Measurements from ENCODE around the gene TBCK. TPM values are rescaled to one million over a fixed set of nuclear protein-coding genes. Genes with fewer than 3 reads are reported as not detected.

Gene TBCK
- total RNA-seq, 1 donor from 2014 or later: 77.8 TPM

GRCh38 chr4:106039796-106040195, 276.2 kb downstream of the TBCK start:
- no peaks in the 10 kb centered on the region for H3K9me3 Mint-ChIP-seq (ENCODE audit: low read depth)
- no peaks in the 10 kb centered on the region for H3K36me3 Mint-ChIP-seq (ENCODE audit: insufficient read depth)
- no peak overlapping the region for H3K4me3 Mint-ChIP-seq (ENCODE audit: low read depth)
- peaks cover 14% of the 10 kb centered on the region for H3K4me1 Mint-ChIP-seq (ENCODE audit: low read depth)
- no peaks in the 10 kb centered on the region for H3K27me3 Mint-ChIP-seq
- DNase-seq (ENCODE audit: low spot score, unreplicated experiment): no peak
- TF ChIP-seq, protein P1, sequence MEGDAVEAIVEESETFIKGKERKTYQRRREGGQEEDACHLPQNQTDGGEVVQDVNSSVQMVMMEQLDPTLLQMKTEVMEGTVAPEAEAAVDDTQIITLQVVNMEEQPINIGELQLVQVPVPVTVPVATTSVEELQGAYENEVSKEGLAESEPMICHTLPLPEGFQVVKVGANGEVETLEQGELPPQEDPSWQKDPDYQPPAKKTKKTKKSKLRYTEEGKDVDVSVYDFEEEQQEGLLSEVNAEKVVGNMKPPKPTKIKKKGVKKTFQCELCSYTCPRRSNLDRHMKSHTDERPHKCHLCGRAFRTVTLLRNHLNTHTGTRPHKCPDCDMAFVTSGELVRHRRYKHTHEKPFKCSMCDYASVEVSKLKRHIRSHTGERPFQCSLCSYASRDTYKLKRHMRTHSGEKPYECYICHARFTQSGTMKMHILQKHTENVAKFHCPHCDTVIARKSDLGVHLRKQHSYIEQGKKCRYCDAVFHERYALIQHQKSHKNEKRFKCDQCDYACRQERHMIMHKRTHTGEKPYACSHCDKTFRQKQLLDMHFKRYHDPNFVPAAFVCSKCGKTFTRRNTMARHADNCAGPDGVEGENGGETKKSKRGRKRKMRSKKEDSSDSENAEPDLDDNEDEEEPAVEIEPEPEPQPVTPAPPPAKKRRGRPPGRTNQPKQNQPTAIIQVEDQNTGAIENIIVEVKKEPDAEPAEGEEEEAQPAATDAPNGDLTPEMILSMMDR (IDR thresholded peaks at IDR 0.05; ENCODE audit: unreplicated experiment): no peak
- no peak overlapping the region for H3K27ac Mint-ChIP-seq

GRCh38 chr4:106038908-106039307, 277.1 kb downstream of the TBCK start:
- H3K4me1 Mint-ChIP-seq (ENCODE audit: low read depth): peaks cover 14% of the 10 kb centered on the region
- TF ChIP-seq, protein P1 (IDR thresholded peaks at IDR 0.05; ENCODE audit: unreplicated experiment): no peak

GRCh38 chr4:106038012-106038411, 278.0 kb downstream of the TBCK start:
- no peaks in the 10 kb centered on the region for H3K36me3 Mint-ChIP-seq (ENCODE audit: insufficient read depth)
- H3K4me1 Mint-ChIP-seq (ENCODE audit: low read depth): peaks cover 14% of the 10 kb centered on the region
- H3K9me3 Mint-ChIP-seq (ENCODE audit: low read depth): no peaks in the 10 kb centered on the region
- H3K27ac Mint-ChIP-seq: peak overlapping the region; percentile 59
- DNase-seq (ENCODE audit: low spot score, unreplicated experiment): no peak
- H3K27me3 Mint-ChIP-seq: no peaks in the 10 kb centered on the region
- TF ChIP-seq, protein P1 (IDR thresholded peaks at IDR 0.05; ENCODE audit: unreplicated experiment): no peak
- H3K4me3 Mint-ChIP-seq (ENCODE audit: low read depth): no peak overlapping the region

More at GRCh38 chr4:106038908-106039307, 277.1 kb downstream of the TBCK start:
- H3K4me3 Mint-ChIP-seq (ENCODE audit: low read depth): no peak overlapping the region
- H3K27me3 Mint-ChIP-seq: no peaks in the 10 kb centered on the region
- no peak overlapping the region for H3K27ac Mint-ChIP-seq
- DNase-seq (ENCODE audit: low spot score, unreplicated experiment): no peak
- H3K9me3 Mint-ChIP-seq (ENCODE audit: low read depth): no peaks in the 10 kb centered on the region
- no peaks in the 10 kb centered on the region for H3K36me3 Mint-ChIP-seq (ENCODE audit: insufficient read depth)

DNA sequence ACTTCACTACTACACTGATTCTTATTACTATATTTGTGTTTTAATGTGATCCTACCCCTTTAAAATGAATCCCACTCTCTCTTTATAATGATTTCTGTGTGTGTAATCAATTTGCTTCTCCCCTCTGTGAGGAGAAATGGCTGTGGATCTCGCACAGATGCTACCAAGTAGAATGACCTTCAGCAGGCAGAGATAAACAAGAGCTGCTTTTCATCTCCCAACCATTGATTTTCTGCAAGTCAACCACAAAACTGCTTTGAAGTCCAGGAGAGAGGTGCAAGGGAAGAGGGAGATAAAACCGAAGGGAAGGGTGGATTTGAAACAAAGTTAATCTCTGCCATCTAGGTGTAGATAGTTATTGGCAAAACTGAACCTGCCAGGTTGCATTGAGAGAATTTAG, 279.2 kb downstream of the TBCK start:
- no peak overlapping the region for H3K4me3 Mint-ChIP-seq (ENCODE audit: low read depth)
- peaks cover 2% of the 10 kb centered on the region for H3K9me3 Mint-ChIP-seq (ENCODE audit: low read depth)
- H3K27ac Mint-ChIP-seq: no peak overlapping the region
- TF ChIP-seq, protein P1 (IDR thresholded peaks at IDR 0.05; ENCODE audit: unreplicated experiment): no peak
- no peak for DNase-seq (ENCODE audit: low spot score, unreplicated experiment)
- H3K27me3 Mint-ChIP-seq: no peaks in the 10 kb centered on the region
- peaks cover 14% of the 10 kb centered on the region for H3K4me1 Mint-ChIP-seq (ENCODE audit: low read depth)
- no peaks in the 10 kb centered on the region for H3K36me3 Mint-ChIP-seq (ENCODE audit: insufficient read depth)

DNA sequence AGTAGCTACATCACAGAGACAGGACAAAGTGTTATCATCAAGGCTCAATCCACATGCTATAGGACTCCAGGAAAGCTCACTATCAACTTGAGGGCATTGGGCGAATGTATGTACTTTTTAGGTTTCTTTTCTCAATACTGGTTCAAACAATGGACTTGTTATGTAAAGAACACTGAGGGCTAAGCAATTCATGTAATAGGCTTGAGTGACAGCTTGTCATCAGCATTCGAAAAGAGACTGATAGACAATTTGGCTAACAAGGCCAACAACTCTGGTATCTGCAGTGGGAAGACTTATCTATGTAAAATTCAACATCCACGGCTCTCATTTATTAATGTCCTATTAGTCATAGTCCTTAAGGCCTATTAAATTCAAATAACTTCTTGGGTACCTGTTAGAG, 279.7 kb downstream of the TBCK start:
- Mint-ChIP-seq H3K36me3 (ENCODE audit: insufficient read depth) (no peaks in the 10 kb centered on the region), H3K27me3 (no peaks in the 10 kb centered on the region), H3K27ac (no peak overlapping the region), H3K4me3 (ENCODE audit: low read depth) (no peak overlapping the region), H3K4me1 (ENCODE audit: low read depth) (peaks cover 14% of the 10 kb centered on the region), H3K9me3 (ENCODE audit: low read depth) (peaks cover 7% of the 10 kb centered on the region)
- DNase-seq (ENCODE audit: low spot score, unreplicated experiment): no peak
- TF ChIP-seq, protein P1 (IDR thresholded peaks at IDR 0.05; ENCODE audit: unreplicated experiment): no peak

All from progenitor cell of endocrine pancreas (in vitro differentiated cells).